Testis (tissue), 2 donors: ENCODE data around the gene MCHR2.

Source experiments
- CTCF ChIP-seq, 3 experiments: fragments of 450-650 bp in 2 of 3; fragments of 200-600 bp in 1 of 3; sonication (generic) in 1 of 3; IDR thresholded peaks; one replicate each; pipeline ENCODE4 v1.5.1; 2016 to 2019; ENCODE audit warnings: antibody characterized with exemption in 3 of 3, mild to moderate bottlenecking in 2 of 3, moderate library complexity in 1 of 3
- POLR2A ChIP-seq: fragments of 450-650 bp; IDR thresholded peaks from one replicate; pipeline ENCODE4 v1.6.1; 2017; ENCODE audit warnings: antibody characterized with exemption, mild to moderate bottlenecking, moderate library complexity

- no peak for TF ChIP-seq CTCF (IDR thresholded peaks at IDR 0.05)
- no peak for TF ChIP-seq POLR2A
Observed at GRCh38 chr6:99885051-99885450, 109.0 kb downstream of the MCHR2 start.
